Osteoblast (primary cell): ENCODE data around the gene SMIM43. TPM values are rescaled to one million over a fixed set of nuclear protein-coding genes. Genes with fewer than 3 reads are reported as not detected.
A peak's percentile ranks its signal among the peaks of the same experiment; 100 is the strongest.
"Not testable (repeated sequence)": the region's sequence is repeated elsewhere in the genome, so short reads cannot be mapped to it uniquely, and the experiment has no call there.

Experiments
- DNase-seq: peaks from one replicate; pipeline ENCODE4 v3.0.0; 2011; ENCODE audit warnings: low spot score, mixed read lengths; ENCODE audit not compliant: insufficient read length; ENCODE audit errors: missing footprints
- H2AFZ ChIP-seq: 2 replicates; pipeline ENCODE4 v1.6.0; 2011; ENCODE audit warnings: mild to moderate bottlenecking, low read length
- H3K27ac ChIP-seq: 2 replicates; pipeline ENCODE4 v1.5.1; 2011; ENCODE audit warnings: mild to moderate bottlenecking, low read depth, low read length, moderate library complexity
- H3K27me3 ChIP-seq: 2 replicates; pipeline ENCODE4 v1.6.0; 2012; ENCODE audit warnings: mild to moderate bottlenecking, control low read depth, inconsistent platforms, low read length, moderate library complexity; ENCODE audit not compliant: insufficient read depth
- H3K36me3 ChIP-seq: 2 replicates; pipeline ENCODE4 v1.5.1; 2011; ENCODE audit warnings: mild to moderate bottlenecking, low read length, control low read depth, moderate library complexity; ENCODE audit not compliant: insufficient read depth
- H3K4me1 ChIP-seq: 2 replicates; pipeline ENCODE4 v1.5.1; 2011; ENCODE audit warnings: mild to moderate bottlenecking, low read length, control low read depth, moderate library complexity; ENCODE audit not compliant: insufficient read depth
- H3K4me2 ChIP-seq: 2 replicates; pipeline ENCODE4 v1.6.0; 2011; ENCODE audit warnings: mild to moderate bottlenecking, low read length; ENCODE audit not compliant: insufficient read depth
- H3K4me3 ChIP-seq: fragments of 200-600 bp; sonication (generic); 3 replicates; pipeline ENCODE4 v1.5.1; 2012; ENCODE audit warnings: mild to moderate bottlenecking, low read length, inconsistent platforms; ENCODE audit not compliant: insufficient read depth
- H3K79me2 ChIP-seq: 2 replicates; pipeline ENCODE4 v1.6.0; 2012; ENCODE audit warnings: mild to moderate bottlenecking, low read length, control low read depth, inconsistent platforms; ENCODE audit not compliant: insufficient read depth
- H3K9me3 ChIP-seq: 2 replicates; pipeline ENCODE4 v1.5.1; 2011; ENCODE audit warnings: low read depth, low read length, control low read depth
- H4K20me1 ChIP-seq: 2 replicates; pipeline ENCODE4 v1.6.0; 2012; ENCODE audit warnings: mild to moderate bottlenecking, low read length, control low read depth; ENCODE audit not compliant: insufficient read depth
- CTCF ChIP-seq: IDR thresholded peaks from 2 replicates; pipeline ENCODE4 v1.5.1; 2011; ENCODE audit warnings: mild to moderate bottlenecking, low read depth, low read length, moderate library complexity; ENCODE audit errors: extremely low read depth
- total RNA-seq: library from RNA; depleted of rRNA; stranded (reverse); fragments of >200 nt; gene quantifications from 2 replicates; pipeline ENCODE4 v1.2.3, GENCODE V29; 2012

Gene SMIM43
- total RNA-seq, 1 donor, result 0.72 TPM

DNA sequence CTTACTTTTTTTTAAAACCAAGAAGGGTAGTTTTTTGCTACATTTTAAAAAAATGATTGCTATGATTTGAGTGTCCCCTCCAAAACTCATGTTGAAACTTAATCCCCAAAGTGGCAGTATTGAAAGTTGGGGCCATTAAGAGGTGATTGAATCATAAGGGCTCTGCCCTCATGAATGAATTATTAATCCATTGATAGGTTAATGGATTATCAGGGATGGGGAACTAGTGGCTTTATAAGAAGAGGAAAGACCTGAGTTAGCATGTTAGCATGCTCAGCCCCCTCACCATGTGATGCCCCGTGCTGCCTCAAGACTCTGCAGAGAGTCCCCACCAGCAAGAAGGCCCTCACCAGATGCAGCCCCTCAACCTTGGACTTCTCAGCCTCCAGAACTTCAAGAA lies 31.0 kb downstream of the SMIM43 start:
- no peaks in the 10 kb centered on the region for H3K36me3 ChIP-seq
- TF ChIP-seq CTCF, result no peak
- H2AFZ ChIP-seq, result no peak overlapping the region
- H4K20me1 ChIP-seq, result no peaks in the 10 kb centered on the region
- H3K27me3 ChIP-seq, result no peaks in the 10 kb centered on the region
- H3K27ac ChIP-seq, result no peak overlapping the region
- no peak for DNase-seq
- no peak overlapping the region for H3K4me3 ChIP-seq
- H3K9me3 ChIP-seq, result no peaks in the 10 kb centered on the region
- H3K4me2 ChIP-seq, result no peak overlapping the region
- H3K79me2 ChIP-seq, result no peaks in the 10 kb centered on the region
- H3K4me1 ChIP-seq, result peaks cover 3% of the 10 kb centered on the region

GRCh38 chr4:121729753-121730152 lies 35.2 kb downstream of the SMIM43 start:
- H3K79me2 ChIP-seq, H2AFZ ChIP-seq, H3K36me3 ChIP-seq, H4K20me1 ChIP-seq, DNase-seq, H3K4me2 ChIP-seq, H3K27me3 ChIP-seq, H3K9me3 ChIP-seq, H3K4me3 ChIP-seq, H3K27ac ChIP-seq: not testable (repeated sequence)
- peaks cover 27% of the 10 kb centered on the region for H3K4me1 ChIP-seq

- H4K20me1 ChIP-seq, result no peaks in the 10 kb centered on the region
- H3K4me2 ChIP-seq, result peak overlapping the region; percentile 45
- H3K4me1 ChIP-seq, result peaks cover 27% of the 10 kb centered on the region
- no peak overlapping the region for H2AFZ ChIP-seq
- DNase-seq, result peak; percentile 75
- TF ChIP-seq CTCF, result no peak
- no peak overlapping the region for H3K4me3 ChIP-seq
- no peaks in the 10 kb centered on the region for H3K27me3 ChIP-seq
- no peaks in the 10 kb centered on the region for H3K36me3 ChIP-seq
- H3K9me3 ChIP-seq, result no peaks in the 10 kb centered on the region
- no peaks in the 10 kb centered on the region for H3K79me2 ChIP-seq
- H3K27ac ChIP-seq, result peak overlapping the region; percentile 91
Measured at GRCh38 chr4:121728798-121729226, 36.2 kb downstream of the SMIM43 start.

GRCh38 chr4:121728066-121728465 lies 36.9 kb downstream of the SMIM43 start:
- no peaks in the 10 kb centered on the region for H3K27me3 ChIP-seq
- peak overlapping the region; percentile 45 for H3K4me2 ChIP-seq
- no peaks in the 10 kb centered on the region for H4K20me1 ChIP-seq
- H2AFZ ChIP-seq, result no peak overlapping the region
- H3K79me2 ChIP-seq, result no peaks in the 10 kb centered on the region
- H3K4me3 ChIP-seq, result no peak overlapping the region
- H3K4me1 ChIP-seq, result peaks cover 27% of the 10 kb centered on the region
- no peak for TF ChIP-seq CTCF
- peak; percentile 87 for DNase-seq
- peak overlapping the region; percentile 91 for H3K27ac ChIP-seq
- H3K9me3 ChIP-seq, result no peaks in the 10 kb centered on the region
- no peaks in the 10 kb centered on the region for H3K36me3 ChIP-seq
